ENCODE results near the gene CDH4. TPM values are rescaled to one million over a fixed set of nuclear protein-coding genes. Genes with fewer than 3 reads are reported as not detected.

Gene CDH4
- total and polyA plus RNA-seq, 2 of the 4 experiments (the other 2 are of a cell fraction) = 1.6 to 3.5 TPM

- Histone ChIP-seq H2BK120ac (ENCODE audit: low read depth, low read length) (no peak overlapping the region), H2AK9ac (replicated peaks; ENCODE audit: low read depth, low read length, poor library complexity) (no peak overlapping the region), H3K36me3 (ENCODE audit: control insufficient read depth, insufficient read depth, low read length) (no peaks in the 10 kb centered on the region), H3K79me1 (ENCODE audit: low read depth in 1 of 2, low read length in 2 of 2) (peaks cover 0 to 5% of the 10 kb centered on the region in 2 experiments; a peak in 1 of 4 replicates), H3K27me3 (ENCODE audit: control insufficient read depth, insufficient read depth, low read length) (no peaks in the 10 kb centered on the region), H4K20me1 (ENCODE audit: insufficient read depth, low read length) (no peaks in the 10 kb centered on the region), H2AFZ (replicated peaks; ENCODE audit: low read length, poor library complexity) (no peak overlapping the region), H3K27ac (ENCODE audit: insufficient read depth, low read length) (no peak overlapping the region), H3K4ac (ENCODE audit: low read depth, low read length) (no peak overlapping the region), H3K9me3 (ENCODE audit: control insufficient read depth, insufficient read depth, low read length) (no peaks in the 10 kb centered on the region), H2BK5ac (ENCODE audit: low read depth, low read length, poor library complexity, severe bottlenecking) (no peak overlapping the region), H3K9ac (ENCODE audit: low read depth, low read length) (no peak overlapping the region), H4K8ac (ENCODE audit: low read depth in 2 of 2, low read length in 2 of 2) (no peak overlapping the region), H3K4me3 (ENCODE audit: insufficient read depth, low read depth, low read length) (no peak overlapping the region), H3K18ac (ENCODE audit: low read depth, low read length) (no peak overlapping the region), H4K5ac (ENCODE audit: low read depth, low read length) (no peak overlapping the region), H2BK20ac (ENCODE audit: low read depth, low read length) (no peak overlapping the region), H2AK5ac (ENCODE audit: low read depth, low read length) (no peak overlapping the region), H3K14ac (replicated peaks; ENCODE audit: low read depth, low read length) (no peak overlapping the region), H3K56ac (ENCODE audit: extremely low read depth, insufficient read depth, low read length) (no peak overlapping the region), H4K91ac (ENCODE audit: insufficient read depth, low read depth, low read length) (no peak overlapping the region), H3K23ac (ENCODE audit: low read depth, low read length) (no peak overlapping the region), H3K9me1 (ENCODE audit: insufficient read depth, low read length) (peaks cover 13% of the 10 kb centered on the region; the same call in 1 of the 2 replicates), H3K4me2 (ENCODE audit: low read depth, low read length) (no peak overlapping the region), H3K4me1 (ENCODE audit: control insufficient read depth, insufficient read depth, low read length) (peaks cover 5% of the 10 kb centered on the region; the same call in 1 of the 2 replicates), H2BK15ac (ENCODE audit: low read depth, low read length) (no peak overlapping the region)
- WGBS, 2 experiments (ENCODE audit: extremely low coverage in 2 of 2, insufficient read length in 1 of 2) = 64% methylated on average over 9 of the region's 10 CpGs; no CpG with 5 or more reads in 1 of the 2 experiments
- no peak for DNase-seq
- ATAC-seq (ENCODE audit: low read depth) = no peak
- intact Hi-C loops (cut with micrococcal nuclease) (no loop called here), dilution Hi-C loops (cut with HindIII; ENCODE audit: low sequenced_read_pairs, unreplicated experiment) (no loop called here), in situ Hi-C loops (cut with MboI; ENCODE audit: low sequenced_read_pairs) (no loop called here)
- CTCF ChIA-PET = no interaction called here
- POLR2A ChIA-PET (ENCODE audit: unreplicated experiment) = no interaction called here
- no TSS peak for BruUV-seq (replicated peaks)
- no peak for TF ChIP-seq ELK1 (IDR thresholded peaks at IDR 0.05; ENCODE audit: borderline replicate concordance, low read depth, low read length)
- TF ChIP-seq CHD1 (IDR thresholded peaks at IDR 0.05; ENCODE audit: low read depth, low read length) = no peak
- TF ChIP-seq RAD21 (IDR thresholded peaks at IDR 0.05; ENCODE audit: low read length) = no peak
- TF ChIP-seq POLR2A (IDR thresholded peaks at IDR 0.05; ENCODE audit: low read depth, low read length) = no peak
- no peak for TF ChIP-seq RFX5 (IDR thresholded peaks at IDR 0.05; ENCODE audit: low read depth, low read length)
- no peak for TF ChIP-seq RCOR1 (IDR thresholded peaks at IDR 0.05; ENCODE audit: insufficient replicate concordance, low read length)
- no peak for TF ChIP-seq FOS (IDR thresholded peaks at IDR 0.05; ENCODE audit: low read depth, low read length)
- TF ChIP-seq BHLHE40 (IDR thresholded peaks at IDR 0.05; ENCODE audit: low read depth, low read length) = no peak
- TF ChIP-seq NFE2L2 (IDR thresholded peaks at IDR 0.05; ENCODE audit: low read depth, low read length) = no peak
- TF ChIP-seq SMC3 (IDR thresholded peaks at IDR 0.05; ENCODE audit: low read depth, low read length) = no peak
- TF ChIP-seq USF2 (IDR thresholded peaks at IDR 0.05; ENCODE audit: low read depth, low read length) = no peak
- no peak for TF ChIP-seq MAFK (IDR thresholded peaks at IDR 0.05; ENCODE audit: low read depth, low read length)
- no peak for TF ChIP-seq MXI1 (IDR thresholded peaks at IDR 0.05; ENCODE audit: borderline replicate concordance, low read depth, low read length)
- TF ChIP-seq CTCF (conservative IDR thresholded peaks at IDR 0.05; ENCODE audit: low read depth, low read length) = no peak
- TF ChIP-seq CEBPB (IDR thresholded peaks at IDR 0.05; ENCODE audit: low read depth, low read length) = no peak
- no peak for TF ChIP-seq MAZ (IDR thresholded peaks at IDR 0.05; ENCODE audit: borderline replicate concordance, low read depth, low read length)
These were observed 181.1 kb downstream of the CDH4 start for GRCh38 chr20:61433176-61433575.

All from IMR-90 (cell line).